Hepatocyte (in vitro differentiated cells): Measurements from ENCODE around the gene CXCL10. TPM values are rescaled to one million over a fixed set of nuclear protein-coding genes. Genes with fewer than 3 reads are reported as not detected.
A peak's percentile ranks its signal among the peaks of the same experiment; 100 is the strongest.

Experiments used
- DNase-seq: peaks from one replicate; pipeline ENCODE4 v3.0.0-alpha.2; 2016; ENCODE audit warnings: low spot score
- H2AFZ ChIP-seq: fragments of 200-600 bp; sonication (generic); 2 replicates; pipeline ENCODE4 v1.6.0; 2016; ENCODE audit warnings: antibody characterized with exemption, mild to moderate bottlenecking
- H3K27ac ChIP-seq: fragments of 200-600 bp; sonication (generic); 2 replicates; pipeline ENCODE4 v1.5.1; 2016; ENCODE audit warnings: mild to moderate bottlenecking
- H3K27me3 ChIP-seq: fragments of 200-600 bp; sonication (generic); 2 replicates; pipeline ENCODE4 v1.6.1; 2016
- H3K36me3 ChIP-seq: fragments of 200-600 bp; sonication (generic); replicated peaks from 2 replicates; pipeline ENCODE4 v1.5.1; 2016; ENCODE audit warnings: low read depth; ENCODE audit not compliant: insufficient read depth
- H3K4me1 ChIP-seq: fragments of 200-600 bp; sonication (generic); 2 replicates; pipeline ENCODE4 v1.5.1; 2016; ENCODE audit warnings: mild to moderate bottlenecking, moderate library complexity; ENCODE audit not compliant: insufficient read depth
- H3K4me2 ChIP-seq: fragments of 200-600 bp; sonication (generic); 2 replicates; pipeline ENCODE4 v1.6.0; 2016
- H3K4me3 ChIP-seq: fragments of 200-600 bp; sonication (generic); 2 replicates; pipeline ENCODE4 v1.5.1; 2016; ENCODE audit warnings: mild to moderate bottlenecking
- H3K79me2 ChIP-seq: fragments of 200-600 bp; sonication (generic); 2 replicates; pipeline ENCODE4 v1.6.0; 2017; ENCODE audit warnings: mild to moderate bottlenecking
- H3K9me2 ChIP-seq: fragments of 200-600 bp; sonication (generic); replicated peaks from 2 replicates; pipeline ENCODE4 v1.6.0; 2017; ENCODE audit warnings: mild to moderate bottlenecking; ENCODE audit not compliant: insufficient read depth
- H3K9me3 ChIP-seq: fragments of 200-600 bp; sonication (generic); 2 replicates; pipeline ENCODE4 v1.5.1; 2016; ENCODE audit warnings: low read depth, mild to moderate bottlenecking
- H4K20me1 ChIP-seq: fragments of 200-600 bp; sonication (generic); 2 replicates; pipeline ENCODE4 v1.6.0; 2016; ENCODE audit warnings: mild to moderate bottlenecking; ENCODE audit not compliant: insufficient read depth, poor library complexity, severe bottlenecking
- EZH2 ChIP-seq: fragments of 200-600 bp; sonication (generic); IDR thresholded peaks from 2 replicates; pipeline ENCODE4 v1.6.1; 2016; ENCODE audit warnings: antibody characterized with exemption, mild to moderate bottlenecking, borderline replicate concordance
- EZH2phosphoT487 ChIP-seq: fragments of 200-600 bp; sonication (generic); IDR thresholded peaks from one replicate; pipeline ENCODE4 v1.6.1; 2018; ENCODE audit warnings: antibody characterized with exemption, mild to moderate bottlenecking, low read depth, moderate library complexity; ENCODE audit not compliant: unreplicated experiment, severe bottlenecking
- WGBS: methylation state at CpG from one replicate; pipeline ENCODE4 v1.1.6; 2016; ENCODE audit warnings: low lambda C conversion rate; ENCODE audit errors: missing lambda C conversion rate; 5-methylcytosine and 5-hydroxymethylcytosine counted together
- polyA plus RNA-seq: library from polyadenylated mRNA; unstranded; fragments of >200 nt; fragmentation: Nextera tagmentation; extraction: Ambion mirVana; gene quantifications from 2 replicates; pipeline ENCODE4 v1.2.1, GENCODE V29; 2016
- total RNA-seq: library from RNA; depleted of rRNA; stranded (reverse); fragments of >200 nt; gene quantifications from 2 replicates; pipeline ENCODE4 v1.2.3, GENCODE V29; 2014
- TF ChIP-seq, protein P1 (sequence below): fragments of 200-600 bp; sonication (generic); IDR thresholded peaks from 2 replicates; pipeline ENCODE4 v1.5.1; 2016; ENCODE audit warnings: antibody characterized with exemption, mild to moderate bottlenecking; ENCODE audit not compliant: poor library complexity

The CXCL10 gene
- total and polyA plus RNA-seq, 2 experiments from 2014 or later: 2.8 to 7.4 TPM

DNA sequence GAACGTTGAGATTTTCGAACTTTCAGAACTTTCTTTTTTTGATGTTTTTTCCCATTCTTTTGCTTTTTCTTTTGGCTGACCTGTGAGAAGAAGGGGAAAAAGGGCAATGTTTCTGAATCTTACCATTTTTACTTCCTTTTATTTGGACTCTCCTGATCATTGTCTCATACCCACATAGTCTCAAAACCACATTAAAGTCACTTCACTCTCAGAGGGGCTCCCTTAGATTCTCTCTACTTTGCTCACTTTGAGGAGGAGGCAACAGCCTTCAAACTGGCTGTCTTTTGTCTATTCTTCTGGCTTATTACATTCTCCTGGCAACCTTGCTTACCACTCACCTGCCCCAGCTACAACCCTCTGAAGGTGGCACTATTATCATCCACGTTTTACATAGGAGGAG lies 19.7 kb downstream of the CXCL10 start:
- 86% methylated on average over 3 of the region's 3 CpGs for WGBS

DNA sequence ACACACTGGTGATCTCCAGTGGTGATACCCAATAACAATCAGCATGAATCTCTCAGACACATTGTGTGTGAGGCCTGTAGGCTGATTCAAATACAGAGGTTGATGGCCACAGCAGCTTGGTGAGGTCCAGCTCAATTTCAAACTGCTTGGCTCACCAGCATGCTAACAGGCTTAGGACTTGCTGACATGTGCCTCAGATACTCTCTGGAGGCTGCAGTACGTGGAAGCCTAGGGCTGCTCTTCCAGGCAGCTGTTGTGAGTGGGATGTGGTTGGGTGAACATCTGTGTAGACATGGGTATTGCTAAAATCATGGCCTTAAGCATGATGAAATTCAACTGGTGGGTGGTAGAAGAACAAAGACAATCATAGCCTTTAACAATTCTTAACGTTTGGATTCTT lies 20.3 kb downstream of the CXCL10 start:
- no peaks in the 10 kb centered on the region for H4K20me1 ChIP-seq
- no peaks in the 10 kb centered on the region for H3K27me3 ChIP-seq
- no peaks in the 10 kb centered on the region for H3K4me1 ChIP-seq
- no peaks in the 10 kb centered on the region for H3K79me2 ChIP-seq
- no peaks in the 10 kb centered on the region for H3K9me3 ChIP-seq
- TF ChIP-seq, protein P1, sequence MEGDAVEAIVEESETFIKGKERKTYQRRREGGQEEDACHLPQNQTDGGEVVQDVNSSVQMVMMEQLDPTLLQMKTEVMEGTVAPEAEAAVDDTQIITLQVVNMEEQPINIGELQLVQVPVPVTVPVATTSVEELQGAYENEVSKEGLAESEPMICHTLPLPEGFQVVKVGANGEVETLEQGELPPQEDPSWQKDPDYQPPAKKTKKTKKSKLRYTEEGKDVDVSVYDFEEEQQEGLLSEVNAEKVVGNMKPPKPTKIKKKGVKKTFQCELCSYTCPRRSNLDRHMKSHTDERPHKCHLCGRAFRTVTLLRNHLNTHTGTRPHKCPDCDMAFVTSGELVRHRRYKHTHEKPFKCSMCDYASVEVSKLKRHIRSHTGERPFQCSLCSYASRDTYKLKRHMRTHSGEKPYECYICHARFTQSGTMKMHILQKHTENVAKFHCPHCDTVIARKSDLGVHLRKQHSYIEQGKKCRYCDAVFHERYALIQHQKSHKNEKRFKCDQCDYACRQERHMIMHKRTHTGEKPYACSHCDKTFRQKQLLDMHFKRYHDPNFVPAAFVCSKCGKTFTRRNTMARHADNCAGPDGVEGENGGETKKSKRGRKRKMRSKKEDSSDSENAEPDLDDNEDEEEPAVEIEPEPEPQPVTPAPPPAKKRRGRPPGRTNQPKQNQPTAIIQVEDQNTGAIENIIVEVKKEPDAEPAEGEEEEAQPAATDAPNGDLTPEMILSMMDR: no peak
- TF ChIP-seq EZH2phosphoT487 (no peak), EZH2 (no peak)
- no peak overlapping the region for H2AFZ ChIP-seq
- WGBS: 89% methylated on average over 2 of the region's 2 CpGs
- H3K27ac ChIP-seq: no peak overlapping the region
- no peak overlapping the region for H3K4me3 ChIP-seq
- H3K4me2 ChIP-seq: no peak overlapping the region
- DNase-seq: no peak
- no peaks in the 10 kb centered on the region for H3K9me2 ChIP-seq
- no peaks in the 10 kb centered on the region for H3K36me3 ChIP-seq

More for the DNA sequence above, 19.7 kb downstream of the CXCL10 start:
- no peaks in the 10 kb centered on the region for H3K9me2 ChIP-seq
- H3K79me2 ChIP-seq: no peaks in the 10 kb centered on the region
- no peaks in the 10 kb centered on the region for H3K36me3 ChIP-seq
- TF ChIP-seq, protein P1: no peak
- TF ChIP-seq EZH2 (no peak), EZH2phosphoT487 (no peak)
- no peaks in the 10 kb centered on the region for H3K9me3 ChIP-seq
- H3K27me3 ChIP-seq: no peaks in the 10 kb centered on the region
- H2AFZ ChIP-seq: no peak overlapping the region
- H3K4me1 ChIP-seq: no peaks in the 10 kb centered on the region
- no peak for DNase-seq
- H4K20me1 ChIP-seq: no peaks in the 10 kb centered on the region
- H3K4me2 ChIP-seq: no peak overlapping the region
- no peak overlapping the region for H3K4me3 ChIP-seq
- no peak overlapping the region for H3K27ac ChIP-seq

DNA sequence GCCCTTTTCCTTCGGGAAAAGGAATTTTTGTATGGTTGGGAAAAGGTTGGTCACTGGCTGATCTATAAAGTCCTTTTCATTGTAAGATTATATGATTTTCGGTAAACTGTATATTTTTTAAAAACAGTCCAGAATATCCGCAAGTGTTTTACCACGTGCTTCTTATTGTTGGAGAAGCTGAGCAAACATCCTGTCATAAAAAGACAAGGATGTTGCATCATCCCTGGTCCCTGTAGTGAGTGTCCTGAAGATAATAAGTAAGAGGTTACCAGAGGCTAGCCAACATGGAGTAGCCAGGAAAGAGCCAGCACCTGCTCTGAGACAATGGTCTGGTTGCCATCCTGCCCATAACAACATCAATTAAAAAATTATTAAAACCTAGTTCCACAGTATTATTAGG lies 21.1 kb downstream of the CXCL10 start:
- Histone ChIP-seq H3K36me3 (no peaks in the 10 kb centered on the region), H3K79me2 (no peaks in the 10 kb centered on the region), H3K27ac (no peak overlapping the region), H3K4me3 (no peak overlapping the region), H3K27me3 (no peaks in the 10 kb centered on the region), H3K9me2 (no peaks in the 10 kb centered on the region), H3K4me1 (no peaks in the 10 kb centered on the region), H3K9me3 (no peaks in the 10 kb centered on the region), H3K4me2 (no peak overlapping the region), H2AFZ (no peak overlapping the region), H4K20me1 (no peaks in the 10 kb centered on the region)
- 82% methylated on average over 4 of the region's 4 CpGs for WGBS
- peak; percentile 41 for DNase-seq
- TF ChIP-seq EZH2phosphoT487: no peak
- no peak for TF ChIP-seq EZH2
- TF ChIP-seq, protein P1: no peak

DNA sequence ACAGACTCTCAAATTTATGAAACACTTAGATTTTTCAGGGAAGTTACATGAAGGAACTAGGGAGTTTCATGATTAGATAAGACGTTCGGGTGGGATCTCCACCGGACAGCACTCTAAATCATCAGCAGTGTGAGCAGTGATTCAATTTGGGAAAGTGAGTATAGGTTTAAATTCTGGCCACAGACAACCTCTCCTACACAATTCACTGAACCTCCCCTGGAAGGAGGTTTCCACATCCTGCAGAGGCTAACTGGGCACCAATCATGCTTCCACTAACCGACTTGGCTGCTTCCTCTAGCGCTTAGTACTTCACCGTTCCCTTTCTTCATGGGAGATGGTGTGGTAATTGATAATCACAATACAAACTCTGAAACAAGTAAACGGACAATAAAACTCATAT lies 21.6 kb downstream of the CXCL10 start:
- Histone ChIP-seq H3K27me3 (no peaks in the 10 kb centered on the region), H3K4me3 (no peak overlapping the region), H3K36me3 (no peaks in the 10 kb centered on the region), H3K79me2 (no peaks in the 10 kb centered on the region), H3K27ac (no peak overlapping the region), H3K4me2 (no peak overlapping the region), H3K9me3 (no peaks in the 10 kb centered on the region), H3K9me2 (no peaks in the 10 kb centered on the region), H2AFZ (no peak overlapping the region), H4K20me1 (no peaks in the 10 kb centered on the region), H3K4me1 (no peaks in the 10 kb centered on the region)
- WGBS: 87% methylated on average over 7 of the region's 7 CpGs
- no peak for DNase-seq
- TF ChIP-seq, protein P1: no peak
- no peak for TF ChIP-seq EZH2phosphoT487
- no peak for TF ChIP-seq EZH2
